Activated CD4-positive, alpha-beta T cell treated with anti-CD3 and anti-CD28 coated beads, Interleukin-2, amount 50 U/mL, for 24 hours (primary cell): ENCODE measurements around the gene ACO1.

Source experiments
- DNase-seq, 2 donors: peaks; one replicate each; pipeline ENCODE4 v3.0.0-alpha.2; 2020; ENCODE audit warnings: low read depth in 1 of 2, low spot score in 1 of 2

Gene ACO1

GRCh38 chr9:32382565-32383320 lies 1.7 kb upstream of the ACO1 start:
- DNase-seq, result no peak

- no peak for DNase-seq
Measured at GRCh38 chr9:32384002-32384363, 460 bp upstream of the ACO1 start.

GRCh38 chr9:32385152-32385884 lies 875 bp downstream of the ACO1 start:
- DNase-seq, result no peak

DNA sequence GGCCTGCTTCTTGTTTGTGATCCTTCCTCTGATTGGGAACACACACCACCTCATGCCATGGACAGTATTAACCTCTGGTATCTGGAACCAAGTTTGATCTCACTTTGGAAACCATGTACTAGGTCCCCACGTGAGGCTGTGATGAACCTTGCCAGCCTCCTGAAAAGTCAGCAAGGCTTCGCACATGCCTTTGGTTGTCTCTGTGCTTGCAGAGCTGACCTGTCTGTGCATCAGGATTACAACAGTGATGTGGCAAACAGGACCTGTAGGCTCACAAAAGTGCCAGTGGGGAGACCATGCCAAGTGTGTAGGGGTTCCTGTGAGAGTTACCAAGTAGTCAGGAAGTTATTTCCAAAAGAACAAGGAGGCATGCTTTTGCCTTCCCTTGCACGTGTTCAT lies 1.4 kb downstream of the ACO1 start:
- no peak for DNase-seq

DNA sequence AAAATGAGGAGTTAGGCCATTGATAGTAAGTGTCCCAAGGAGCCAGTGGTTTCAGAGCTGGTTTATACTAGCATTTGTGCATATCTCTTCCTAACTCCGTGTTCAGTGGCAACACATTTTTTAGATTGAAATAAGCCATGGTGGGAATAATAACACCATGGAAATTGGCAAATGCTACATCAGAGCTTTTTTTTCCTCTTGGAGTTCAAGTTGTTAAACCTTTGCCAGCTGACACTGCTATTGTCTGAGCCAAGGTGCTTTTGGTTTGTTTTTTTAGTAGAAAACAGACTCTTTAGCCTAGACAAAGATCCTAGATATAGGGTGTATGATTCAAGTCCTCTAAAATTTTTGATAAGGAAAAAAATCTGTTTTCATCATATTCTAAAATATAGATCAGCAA lies 2.8 kb downstream of the ACO1 start:
- no peak for DNase-seq

DNA sequence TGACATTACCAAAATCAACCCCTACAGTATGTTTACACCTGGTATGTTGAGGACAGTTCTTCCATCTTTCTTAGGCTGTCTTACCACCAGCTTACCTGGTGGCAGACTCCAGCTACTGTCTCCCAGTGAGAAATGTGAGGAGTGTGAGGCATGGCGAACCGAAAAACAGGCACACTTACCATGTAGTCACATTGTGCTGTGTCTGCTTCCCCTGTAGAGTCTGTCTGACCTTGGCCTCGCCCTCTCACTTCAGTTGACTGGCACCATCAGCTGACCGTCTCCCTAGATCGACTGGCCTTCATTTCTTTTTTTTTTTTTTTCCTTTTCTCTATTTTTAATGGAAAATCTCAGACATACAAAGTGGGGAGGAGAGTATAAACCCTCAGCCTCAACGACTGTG lies 4.9 kb downstream of the ACO1 start:
- DNase-seq, result no peak

DNA sequence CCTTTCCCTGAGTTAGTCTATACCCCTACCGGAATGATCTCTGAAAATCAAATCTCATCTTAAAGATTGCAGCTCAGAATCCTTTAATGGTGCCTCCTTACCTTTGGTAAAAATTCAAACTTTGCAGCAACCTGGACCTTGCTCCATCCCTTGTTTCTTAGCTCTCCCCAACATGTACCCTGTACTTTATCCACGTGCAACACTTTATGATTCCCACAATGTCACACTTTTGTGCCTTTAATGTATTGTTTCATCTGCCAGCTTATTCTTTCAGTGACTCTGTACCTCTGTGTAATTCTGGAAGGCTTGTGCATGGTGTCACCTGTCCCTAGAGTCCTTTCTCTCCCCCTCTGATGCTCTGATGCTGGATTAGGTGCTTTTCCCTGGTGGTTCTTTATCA lies 9.5 kb downstream of the ACO1 start:
- no peak for DNase-seq

DNA sequence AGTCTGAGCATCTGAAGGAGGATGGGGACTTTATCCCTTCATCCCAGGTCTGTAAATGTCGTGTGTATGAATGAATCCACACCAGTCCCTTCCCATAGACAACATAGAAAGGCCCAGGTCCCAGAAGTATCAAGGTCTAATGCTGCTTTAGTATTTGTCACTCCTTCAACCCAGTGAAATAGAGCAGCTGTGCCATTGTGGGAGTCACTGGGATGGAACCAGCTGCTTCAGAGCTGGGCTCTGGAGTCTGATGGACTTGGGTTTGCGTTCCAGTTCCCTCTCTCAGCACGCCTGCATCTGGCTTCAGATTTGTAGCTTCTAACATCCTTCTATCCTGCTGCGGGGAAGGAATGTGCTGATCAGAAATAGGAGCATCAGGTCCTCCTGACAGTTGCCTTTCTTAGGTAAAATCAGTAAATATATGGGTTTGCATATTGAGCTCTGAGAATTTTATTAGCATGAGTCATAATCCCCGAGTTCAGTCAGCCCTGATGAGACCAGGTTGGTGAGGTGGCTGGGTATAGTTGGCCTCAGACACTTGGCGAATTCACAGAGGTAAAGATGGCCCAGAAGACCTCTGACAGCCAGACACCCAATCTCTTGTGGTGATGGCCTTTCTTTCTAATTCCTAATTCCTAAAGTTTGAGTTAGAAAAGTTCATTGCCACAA lies 10.1 kb downstream of the ACO1 start:
- DNase-seq, result no peak

- DNase-seq, result no peak
Measured at GRCh38 chr9:32395510-32396216, 11.2 kb downstream of the ACO1 start.

- DNase-seq, result no peak
Measured at GRCh38 chr9:32398207-32398606, 13.8 kb downstream of the ACO1 start.

DNA sequence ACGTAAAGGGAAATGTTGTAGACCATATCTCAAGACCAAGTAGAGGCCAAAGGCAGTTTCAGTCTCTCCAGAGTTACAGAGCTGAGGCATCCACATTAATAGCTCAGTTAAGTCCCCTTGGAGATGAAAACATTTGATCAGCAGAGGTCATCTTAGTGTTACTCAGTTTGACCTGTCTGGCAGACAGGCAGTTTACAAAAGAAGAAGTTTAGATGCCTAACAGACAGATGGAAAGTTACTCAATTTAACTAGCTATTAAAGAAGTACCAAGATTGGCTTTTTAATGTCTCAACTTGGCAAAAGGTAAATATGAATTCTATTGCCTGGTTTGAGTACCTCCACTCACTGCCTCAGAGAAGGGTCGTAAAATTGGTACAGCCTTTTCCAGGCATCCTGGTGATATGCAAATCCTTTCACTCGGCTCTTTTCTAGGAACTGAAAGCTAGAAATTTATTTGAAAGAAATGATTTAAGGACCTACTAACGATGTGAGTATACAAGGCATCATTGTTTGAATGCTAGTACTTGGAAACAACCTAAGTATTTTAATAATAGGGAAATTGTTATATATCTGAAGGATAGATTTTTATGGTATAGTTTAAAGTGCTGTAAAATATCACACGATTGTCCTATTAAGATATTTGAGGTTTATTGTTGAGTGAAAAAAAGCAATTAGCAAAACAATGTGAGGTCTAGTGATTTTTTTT lies 14.8 kb downstream of the ACO1 start:
- no peak for DNase-seq

GRCh38 chr9:32401488-32401887 lies 17.0 kb downstream of the ACO1 start:
- no peak for DNase-seq

- DNase-seq, result no peak
Measured at GRCh38 chr9:32403567-32404260, 19.3 kb downstream of the ACO1 start.

DNA sequence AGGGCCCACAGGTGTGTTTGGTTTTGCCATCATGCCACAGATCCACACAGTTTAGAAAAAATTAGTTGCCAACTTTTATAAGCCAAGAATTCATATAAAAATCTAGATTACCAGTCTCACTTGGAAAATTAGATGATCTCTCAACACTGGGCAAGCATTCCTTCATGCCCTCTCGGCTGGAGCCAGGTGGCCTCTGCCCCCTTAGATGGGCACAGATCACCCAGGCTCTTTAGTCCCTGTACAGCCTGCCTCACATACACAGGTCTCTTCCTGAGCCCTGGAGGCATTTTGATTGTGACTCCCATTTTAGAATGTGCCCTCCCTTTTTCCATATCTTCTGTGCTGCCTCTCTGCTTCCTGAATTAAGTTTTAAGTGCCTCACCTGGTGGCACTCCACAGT lies 20.0 kb downstream of the ACO1 start:
- no peak for DNase-seq

DNA sequence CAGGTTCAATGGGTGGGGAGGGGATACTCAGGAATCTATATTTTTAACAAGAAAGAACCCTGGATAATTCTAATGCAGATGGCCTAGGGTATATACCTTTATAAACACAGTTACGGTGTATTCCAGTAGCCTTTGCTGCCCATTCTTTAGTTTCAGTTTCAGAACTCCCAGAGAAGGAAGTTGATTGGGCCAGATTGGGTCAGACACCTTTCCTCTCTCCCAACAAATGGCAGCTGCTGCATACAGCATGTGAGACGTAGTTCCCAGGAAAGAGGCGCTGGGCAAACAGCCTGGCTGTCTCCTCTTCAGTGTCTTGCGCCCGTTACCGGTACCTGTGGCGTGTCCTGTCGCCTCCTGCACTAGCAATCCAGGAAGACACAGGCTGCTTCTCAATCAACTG lies 20.4 kb downstream of the ACO1 start:
- DNase-seq, result no peak

DNA sequence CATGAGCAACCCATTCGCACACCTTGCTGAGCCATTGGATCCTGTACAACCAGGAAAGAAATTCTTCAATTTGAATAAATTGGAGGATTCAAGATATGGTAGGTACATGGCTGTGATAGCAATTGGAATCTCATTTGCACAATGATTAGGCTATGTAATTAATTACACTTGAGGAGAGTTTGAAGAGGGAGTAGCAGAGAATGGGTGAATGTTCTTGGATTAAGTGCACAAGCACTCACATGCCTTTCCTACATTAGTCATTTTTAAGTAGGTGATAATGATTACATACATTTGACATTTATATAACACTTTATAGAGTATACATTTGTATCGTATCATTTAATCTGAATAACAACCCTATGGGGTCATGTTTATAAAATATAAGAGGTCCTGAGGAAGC lies 21.1 kb downstream of the ACO1 start:
- DNase-seq, result no peak

DNA sequence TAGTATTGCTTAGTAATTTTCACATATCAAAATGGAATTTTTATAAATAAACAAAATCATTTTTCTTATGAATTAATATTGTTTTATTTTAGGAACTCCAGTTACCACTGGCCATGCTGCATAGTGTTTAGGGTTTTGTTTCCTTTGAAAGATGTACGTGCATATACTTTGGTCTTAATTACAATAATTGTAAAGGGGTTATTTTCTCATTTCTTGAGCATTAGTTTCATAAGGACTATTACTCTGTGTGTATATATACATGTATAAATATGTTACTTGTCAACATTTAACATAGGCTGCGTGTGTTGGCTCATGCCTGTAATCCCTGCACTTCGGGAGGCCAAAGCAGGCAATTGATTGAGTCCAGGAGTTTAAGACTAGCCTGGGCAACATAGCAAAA lies 21.6 kb downstream of the ACO1 start:
- no peak for DNase-seq

- DNase-seq, result no peak
Measured at GRCh38 chr9:32411753-32412152, 27.3 kb downstream of the ACO1 start.

- DNase-seq, result no peak
Measured at GRCh38 chr9:32412440-32412839, 28.0 kb downstream of the ACO1 start.

DNA sequence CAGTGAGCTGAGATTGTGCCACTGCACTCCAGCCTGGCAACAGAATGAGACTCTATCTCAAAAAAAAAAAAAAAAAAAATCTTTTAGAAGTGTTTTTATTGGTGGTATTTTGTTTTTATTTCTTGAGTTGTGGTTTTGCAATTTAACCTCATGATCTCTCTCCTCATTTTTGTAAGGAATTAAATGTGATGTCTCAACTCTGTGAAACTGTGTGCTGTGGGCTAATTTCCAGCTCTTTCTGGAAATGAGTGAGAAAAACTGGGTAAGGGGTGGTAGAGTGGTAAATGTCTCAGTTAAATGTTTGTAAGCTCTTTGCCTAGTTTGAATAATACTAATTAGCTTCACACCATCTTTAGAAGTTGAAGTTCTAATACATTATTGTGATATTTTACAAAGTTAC lies 29.0 kb downstream of the ACO1 start:
- no peak for DNase-seq

DNA sequence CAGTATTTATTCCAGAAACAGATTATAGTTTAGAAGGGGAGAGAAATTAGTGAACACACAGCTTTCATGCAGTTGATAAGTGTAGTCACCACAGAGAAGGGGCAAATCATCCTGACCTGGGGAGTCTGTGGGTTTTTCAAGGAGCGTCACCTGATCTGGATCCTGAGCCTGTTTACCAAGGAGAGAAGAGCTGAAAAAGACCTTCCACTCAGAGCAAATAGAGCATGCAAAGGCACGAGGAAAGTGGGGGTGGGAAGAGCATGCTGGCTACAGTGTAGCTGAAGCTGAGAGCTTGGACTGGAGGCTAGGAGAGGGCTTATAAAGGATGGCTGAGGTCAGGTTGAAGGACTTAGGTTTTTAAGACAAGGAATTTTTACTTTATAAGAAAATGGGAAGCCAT lies 30.4 kb downstream of the ACO1 start:
- no peak for DNase-seq
